ENCODE results near the gene C22orf39.
A peak's percentile ranks its signal among the peaks of the same experiment; 100 is the strongest.

Gene C22orf39

GRCh38 chr22:19466126-19466716 lies 18.7 kb upstream of the C22orf39 start:
- Mint-ChIP-seq H3K27me3 (no peaks in the 10 kb centered on the region), H3K4me1 (ENCODE audit: low read depth) (no peaks in the 10 kb centered on the region), H3K27ac (no peak overlapping the region), H3K4me3 (no peak overlapping the region), H3K36me3 (no peaks in the 10 kb centered on the region), H3K9me3 (ENCODE audit: low read depth) (no peaks in the 10 kb centered on the region)

GRCh38 chr22:19464975-19465374 lies 17.5 kb upstream of the C22orf39 start:
- Mint-ChIP-seq H3K4me3 (no peak overlapping the region), H3K9me3 (ENCODE audit: low read depth) (no peaks in the 10 kb centered on the region), H3K36me3 (no peaks in the 10 kb centered on the region), H3K27ac (no peak overlapping the region), H3K27me3 (no peaks in the 10 kb centered on the region), H3K4me1 (ENCODE audit: low read depth) (no peaks in the 10 kb centered on the region)

- no peaks in the 10 kb centered on the region for H3K4me1 Mint-ChIP-seq (ENCODE audit: low read depth)
- no peak overlapping the region for H3K4me3 Mint-ChIP-seq
- H3K27me3 Mint-ChIP-seq, result no peaks in the 10 kb centered on the region
- H3K27ac Mint-ChIP-seq, result no peak overlapping the region
- no peaks in the 10 kb centered on the region for H3K9me3 Mint-ChIP-seq (ENCODE audit: low read depth)
- H3K36me3 Mint-ChIP-seq, result no peaks in the 10 kb centered on the region
Observed at GRCh38 chr22:19464546-19464945, 17.0 kb upstream of the C22orf39 start.

GRCh38 chr22:19463491-19464469 lies 16.3 kb upstream of the C22orf39 start:
- H3K36me3 Mint-ChIP-seq, result no peaks in the 10 kb centered on the region
- H3K9me3 Mint-ChIP-seq (ENCODE audit: low read depth), result no peaks in the 10 kb centered on the region
- no peak overlapping the region for H3K27ac Mint-ChIP-seq

GRCh38 chr22:19463008-19463407 lies 15.5 kb upstream of the C22orf39 start:
- Mint-ChIP-seq H3K4me3 (no peak overlapping the region), H3K27ac (no peak overlapping the region), H3K36me3 (no peaks in the 10 kb centered on the region), H3K27me3 (no peaks in the 10 kb centered on the region), H3K4me1 (ENCODE audit: low read depth) (no peaks in the 10 kb centered on the region), H3K9me3 (ENCODE audit: low read depth) (no peaks in the 10 kb centered on the region)

More at GRCh38 chr22:19463491-19464469, 16.3 kb upstream of the C22orf39 start:
- H3K4me3 Mint-ChIP-seq, result no peak overlapping the region
- H3K27me3 Mint-ChIP-seq, result no peaks in the 10 kb centered on the region
- H3K4me1 Mint-ChIP-seq (ENCODE audit: low read depth), result no peaks in the 10 kb centered on the region

- Mint-ChIP-seq H3K36me3 (no peaks in the 10 kb centered on the region), H3K4me1 (ENCODE audit: low read depth) (no peaks in the 10 kb centered on the region), H3K27me3 (no peaks in the 10 kb centered on the region), H3K9me3 (ENCODE audit: low read depth) (no peaks in the 10 kb centered on the region), H3K27ac (no peak overlapping the region), H3K4me3 (no peak overlapping the region)
Observed at GRCh38 chr22:19461506-19461905, 14.0 kb upstream of the C22orf39 start.

GRCh38 chr22:19460036-19460435 lies 12.5 kb upstream of the C22orf39 start:
- no peaks in the 10 kb centered on the region for H3K9me3 Mint-ChIP-seq (ENCODE audit: low read depth)
- H3K4me3 Mint-ChIP-seq, result no peak overlapping the region
- no peaks in the 10 kb centered on the region for H3K4me1 Mint-ChIP-seq (ENCODE audit: low read depth)
- H3K27me3 Mint-ChIP-seq, result no peaks in the 10 kb centered on the region
- peaks cover 5% of the 10 kb centered on the region for H3K36me3 Mint-ChIP-seq
- no peak overlapping the region for H3K27ac Mint-ChIP-seq

GRCh38 chr22:19457828-19458428 lies 10.4 kb upstream of the C22orf39 start:
- H3K4me3 Mint-ChIP-seq, result no peak overlapping the region
- no peaks in the 10 kb centered on the region for H3K9me3 Mint-ChIP-seq (ENCODE audit: low read depth)
- H3K27me3 Mint-ChIP-seq, result no peaks in the 10 kb centered on the region
- H3K27ac Mint-ChIP-seq, result no peak overlapping the region
- H3K36me3 Mint-ChIP-seq, result peaks cover 9% of the 10 kb centered on the region
- peaks cover 5% of the 10 kb centered on the region for H3K4me1 Mint-ChIP-seq (ENCODE audit: low read depth)

- Mint-ChIP-seq H3K4me3 (no peak overlapping the region), H3K4me1 (ENCODE audit: low read depth) (peaks cover 5% of the 10 kb centered on the region), H3K9me3 (ENCODE audit: low read depth) (no peaks in the 10 kb centered on the region), H3K36me3 (peaks cover 12% of the 10 kb centered on the region), H3K27ac (no peak overlapping the region), H3K27me3 (no peaks in the 10 kb centered on the region)
Observed at GRCh38 chr22:19456541-19456940, 9.0 kb upstream of the C22orf39 start.

GRCh38 chr22:19455585-19456370 lies 8.3 kb upstream of the C22orf39 start:
- H3K36me3 Mint-ChIP-seq, result peaks cover 12% of the 10 kb centered on the region

GRCh38 chr22:19455033-19455432 lies 7.5 kb upstream of the C22orf39 start:
- peaks cover 12% of the 10 kb centered on the region for H3K36me3 Mint-ChIP-seq

More at GRCh38 chr22:19455585-19456370, 8.3 kb upstream of the C22orf39 start:
- Mint-ChIP-seq H3K9me3 (ENCODE audit: low read depth) (no peaks in the 10 kb centered on the region), H3K4me3 (no peak overlapping the region), H3K27me3 (no peaks in the 10 kb centered on the region), H3K4me1 (ENCODE audit: low read depth) (peaks cover 5% of the 10 kb centered on the region), H3K27ac (peak overlapping the region; percentile 64)

GRCh38 chr22:19454156-19454555 lies 6.6 kb upstream of the C22orf39 start:
- Mint-ChIP-seq H3K4me3 (no peak overlapping the region), H3K27me3 (no peaks in the 10 kb centered on the region), H3K27ac (peak overlapping the region; percentile 34), H3K36me3 (peaks cover 12% of the 10 kb centered on the region), H3K4me1 (ENCODE audit: low read depth) (peaks cover 9% of the 10 kb centered on the region), H3K9me3 (ENCODE audit: low read depth) (no peaks in the 10 kb centered on the region)

More at GRCh38 chr22:19455033-19455432, 7.5 kb upstream of the C22orf39 start:
- Mint-ChIP-seq H3K9me3 (ENCODE audit: low read depth) (no peaks in the 10 kb centered on the region), H3K4me1 (ENCODE audit: low read depth) (peaks cover 5% of the 10 kb centered on the region), H3K27ac (peak overlapping the region; percentile 64), H3K27me3 (no peaks in the 10 kb centered on the region), H3K4me3 (no peak overlapping the region)

GRCh38 chr22:19453718-19454117 lies 6.2 kb upstream of the C22orf39 start:
- Mint-ChIP-seq H3K27ac (peak overlapping the region; percentile 34), H3K4me1 (ENCODE audit: low read depth) (peaks cover 11% of the 10 kb centered on the region), H3K9me3 (ENCODE audit: low read depth) (no peaks in the 10 kb centered on the region), H3K36me3 (peaks cover 12% of the 10 kb centered on the region), H3K4me3 (no peak overlapping the region), H3K27me3 (no peaks in the 10 kb centered on the region)

GRCh38 chr22:19451570-19451969 lies 4.1 kb upstream of the C22orf39 start:
- peaks cover 12% of the 10 kb centered on the region for H3K36me3 Mint-ChIP-seq
- H3K9me3 Mint-ChIP-seq (ENCODE audit: low read depth), result no peaks in the 10 kb centered on the region

More at GRCh38 chr22:19451570-19451969, 4.1 kb upstream of the C22orf39 start:
- Mint-ChIP-seq H3K27me3 (no peaks in the 10 kb centered on the region), H3K4me3 (no peak overlapping the region), H3K4me1 (ENCODE audit: low read depth) (peaks cover 23% of the 10 kb centered on the region), H3K27ac (no peak overlapping the region)

Measured in activated naive CD8-positive, alpha-beta T cell (primary cell).